ENCODE measurements around the gene PTPN7.

GRCh38 chr1:202124142-202124541 lies 36.3 kb downstream of the PTPN7 start:
- TF ChIP-seq, protein P1, sequence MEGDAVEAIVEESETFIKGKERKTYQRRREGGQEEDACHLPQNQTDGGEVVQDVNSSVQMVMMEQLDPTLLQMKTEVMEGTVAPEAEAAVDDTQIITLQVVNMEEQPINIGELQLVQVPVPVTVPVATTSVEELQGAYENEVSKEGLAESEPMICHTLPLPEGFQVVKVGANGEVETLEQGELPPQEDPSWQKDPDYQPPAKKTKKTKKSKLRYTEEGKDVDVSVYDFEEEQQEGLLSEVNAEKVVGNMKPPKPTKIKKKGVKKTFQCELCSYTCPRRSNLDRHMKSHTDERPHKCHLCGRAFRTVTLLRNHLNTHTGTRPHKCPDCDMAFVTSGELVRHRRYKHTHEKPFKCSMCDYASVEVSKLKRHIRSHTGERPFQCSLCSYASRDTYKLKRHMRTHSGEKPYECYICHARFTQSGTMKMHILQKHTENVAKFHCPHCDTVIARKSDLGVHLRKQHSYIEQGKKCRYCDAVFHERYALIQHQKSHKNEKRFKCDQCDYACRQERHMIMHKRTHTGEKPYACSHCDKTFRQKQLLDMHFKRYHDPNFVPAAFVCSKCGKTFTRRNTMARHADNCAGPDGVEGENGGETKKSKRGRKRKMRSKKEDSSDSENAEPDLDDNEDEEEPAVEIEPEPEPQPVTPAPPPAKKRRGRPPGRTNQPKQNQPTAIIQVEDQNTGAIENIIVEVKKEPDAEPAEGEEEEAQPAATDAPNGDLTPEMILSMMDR (IDR thresholded peaks at IDR 0.05): no peak
- TF ChIP-seq TCF7L2 (IDR thresholded peaks at IDR 0.05; ENCODE audit: low read depth, low read length): no peak

All from Panc1 (cell line).